Loucy (cell line): ENCODE data around the gene ADAMTS10.

Experiments
- EZH2phosphoT487 ChIP-seq: fragments of 200-600 bp; IDR thresholded peaks from 2 replicates; pipeline ENCODE4 v1.6.1; 2018; ENCODE audit warnings: antibody characterized with exemption, mild to moderate bottlenecking, moderate library complexity, borderline replicate concordance
- TF ChIP-seq, protein P1 (sequence below): fragments of 200-600 bp; sonication (generic); conservative IDR thresholded peaks from 2 replicates; pipeline ENCODE4 v1.5.1; 2014; ENCODE audit warnings: mild to moderate bottlenecking, antibody characterized with exemption, low read length

- TF ChIP-seq, protein P1, sequence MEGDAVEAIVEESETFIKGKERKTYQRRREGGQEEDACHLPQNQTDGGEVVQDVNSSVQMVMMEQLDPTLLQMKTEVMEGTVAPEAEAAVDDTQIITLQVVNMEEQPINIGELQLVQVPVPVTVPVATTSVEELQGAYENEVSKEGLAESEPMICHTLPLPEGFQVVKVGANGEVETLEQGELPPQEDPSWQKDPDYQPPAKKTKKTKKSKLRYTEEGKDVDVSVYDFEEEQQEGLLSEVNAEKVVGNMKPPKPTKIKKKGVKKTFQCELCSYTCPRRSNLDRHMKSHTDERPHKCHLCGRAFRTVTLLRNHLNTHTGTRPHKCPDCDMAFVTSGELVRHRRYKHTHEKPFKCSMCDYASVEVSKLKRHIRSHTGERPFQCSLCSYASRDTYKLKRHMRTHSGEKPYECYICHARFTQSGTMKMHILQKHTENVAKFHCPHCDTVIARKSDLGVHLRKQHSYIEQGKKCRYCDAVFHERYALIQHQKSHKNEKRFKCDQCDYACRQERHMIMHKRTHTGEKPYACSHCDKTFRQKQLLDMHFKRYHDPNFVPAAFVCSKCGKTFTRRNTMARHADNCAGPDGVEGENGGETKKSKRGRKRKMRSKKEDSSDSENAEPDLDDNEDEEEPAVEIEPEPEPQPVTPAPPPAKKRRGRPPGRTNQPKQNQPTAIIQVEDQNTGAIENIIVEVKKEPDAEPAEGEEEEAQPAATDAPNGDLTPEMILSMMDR: peak; percentile 45
- no peak for TF ChIP-seq EZH2phosphoT487
These were observed 16.6 kb downstream of the ADAMTS10 start for GRCh38 chr19:8593931-8594330.
